ENCODE results near the gene GIPC2. TPM values are rescaled to one million over a fixed set of nuclear protein-coding genes. Genes with fewer than 3 reads are reported as not detected.

Gene GIPC2
- total and polyA plus RNA-seq, 2 donors (not counting 3 experiments of a cell fraction or from before 2014, with no cell fraction given) = 2.8 to 9.6 TPM

DNA sequence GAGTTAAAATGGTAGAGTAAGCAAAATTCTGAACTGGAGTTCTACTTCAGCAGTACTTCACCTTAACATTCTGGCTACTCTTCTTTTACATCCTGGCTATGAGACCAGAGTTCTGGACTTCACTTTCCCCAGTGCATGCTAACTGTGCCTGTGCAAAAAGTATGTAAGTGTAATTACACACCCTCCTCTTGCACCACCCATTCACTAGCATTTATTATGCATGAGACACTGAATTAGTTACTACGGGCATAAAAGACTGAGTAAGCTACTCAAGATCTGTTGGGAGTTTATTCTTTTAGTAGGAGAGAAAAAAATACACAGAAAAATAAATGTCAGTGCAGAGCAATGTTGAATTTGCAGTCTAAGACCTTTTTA is 87.2 kb downstream of the GIPC2 start:
- TF ChIP-seq, protein P1, sequence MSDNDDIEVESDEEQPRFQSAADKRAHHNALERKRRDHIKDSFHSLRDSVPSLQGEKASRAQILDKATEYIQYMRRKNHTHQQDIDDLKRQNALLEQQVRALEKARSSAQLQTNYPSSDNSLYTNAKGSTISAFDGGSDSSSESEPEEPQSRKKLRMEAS (IDR thresholded peaks at IDR 0.05; ENCODE audit: insufficient read depth, insufficient read length) = no peak
- TF ChIP-seq, protein P2, sequence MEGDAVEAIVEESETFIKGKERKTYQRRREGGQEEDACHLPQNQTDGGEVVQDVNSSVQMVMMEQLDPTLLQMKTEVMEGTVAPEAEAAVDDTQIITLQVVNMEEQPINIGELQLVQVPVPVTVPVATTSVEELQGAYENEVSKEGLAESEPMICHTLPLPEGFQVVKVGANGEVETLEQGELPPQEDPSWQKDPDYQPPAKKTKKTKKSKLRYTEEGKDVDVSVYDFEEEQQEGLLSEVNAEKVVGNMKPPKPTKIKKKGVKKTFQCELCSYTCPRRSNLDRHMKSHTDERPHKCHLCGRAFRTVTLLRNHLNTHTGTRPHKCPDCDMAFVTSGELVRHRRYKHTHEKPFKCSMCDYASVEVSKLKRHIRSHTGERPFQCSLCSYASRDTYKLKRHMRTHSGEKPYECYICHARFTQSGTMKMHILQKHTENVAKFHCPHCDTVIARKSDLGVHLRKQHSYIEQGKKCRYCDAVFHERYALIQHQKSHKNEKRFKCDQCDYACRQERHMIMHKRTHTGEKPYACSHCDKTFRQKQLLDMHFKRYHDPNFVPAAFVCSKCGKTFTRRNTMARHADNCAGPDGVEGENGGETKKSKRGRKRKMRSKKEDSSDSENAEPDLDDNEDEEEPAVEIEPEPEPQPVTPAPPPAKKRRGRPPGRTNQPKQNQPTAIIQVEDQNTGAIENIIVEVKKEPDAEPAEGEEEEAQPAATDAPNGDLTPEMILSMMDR (IDR thresholded peaks at IDR 0.05; ENCODE audit: extremely low read depth in 1 of 2, insufficient read depth in 1 of 2, low read depth in 1 of 2, low read length in 2 of 2) = no peak
- TF ChIP-seq GATA2 (IDR thresholded peaks at IDR 0.05; ENCODE audit: insufficient read depth, insufficient read length, low read depth, low read length) (no peak), POLR2A (IDR thresholded peaks at IDR 0.05; ENCODE audit: low read depth, low read length) (no peak), POLR2AphosphoS5 (IDR thresholded peaks at IDR 0.05; ENCODE audit: insufficient read depth, low read depth, low read length) (no peak), MYC (IDR thresholded peaks at IDR 0.05; ENCODE audit: low read depth, low read length) (no peak), FOS (IDR thresholded peaks at IDR 0.05; ENCODE audit: borderline replicate concordance, insufficient read depth, low read length) (no peak), JUN (IDR thresholded peaks at IDR 0.05; ENCODE audit: borderline replicate concordance, insufficient read depth, insufficient read length, low read depth) (no peak), EZH2 (IDR thresholded peaks at IDR 0.05; ENCODE audit: borderline replicate concordance, low read depth, low read length, severe bottlenecking) (no peak)
- H3K36me3 ChIP-seq (ENCODE audit: control insufficient read depth in 2 of 2, extremely low read depth in 1 of 2, insufficient read depth in 2 of 2, low read length in 2 of 2) = no peaks in the 10 kb centered on the region
- peaks cover 2% of the 10 kb centered on the region for H4K20me1 ChIP-seq (replicated peaks; ENCODE audit: control insufficient read depth, extremely low read depth, insufficient read depth, low read length)
- no peaks in the 10 kb centered on the region for H3K4me1 ChIP-seq (ENCODE audit: control insufficient read depth, extremely low read depth, insufficient read depth, low read length)
- POLR2A ChIA-PET = no interaction called here
- H3K9me3 ChIP-seq (replicated peaks; ENCODE audit: control insufficient read depth, insufficient read depth, low read length) = no peaks in the 10 kb centered on the region
- DNase-seq (ENCODE audit: low read depth, low spot score) (no peak), FAIRE-seq (no peak)
- H3K9ac ChIP-seq (replicated peaks; ENCODE audit: extremely low read depth, insufficient read depth, low read length) = no peak overlapping the region
- intact Hi-C loops (cut with micrococcal nuclease) (no loop called here), dilution Hi-C loops (cut with MboI; ENCODE audit: extremely low pct_ligation_motif_present, low sequenced_read_pairs) (no loop called here)
- no peak overlapping the region for H3K27ac ChIP-seq (ENCODE audit: insufficient read depth, low read depth, low read length)
- no peaks in the 10 kb centered on the region for H3K79me2 ChIP-seq (ENCODE audit: control insufficient read depth, insufficient read depth, low read length)
- no peak overlapping the region for H3K4me3 ChIP-seq (replicated peaks in 1 of 3; ENCODE audit: insufficient read depth in 1 of 3, low read depth in 1 of 3, low read length in 3 of 3)
- BruUV-seq (replicated peaks) = no TSS peak
- no peak overlapping the region for H2AFZ ChIP-seq (ENCODE audit: low read depth, low read length)
- no peaks in the 10 kb centered on the region for H3K27me3 ChIP-seq (ENCODE audit: control insufficient read depth in 2 of 2, insufficient read depth in 2 of 2, low read length in 2 of 2)
- no peaks in the 10 kb centered on the region for H3K9me1 ChIP-seq (replicated peaks; ENCODE audit: control insufficient read depth, extremely low read depth, insufficient read depth, low read length)
- H3K4me2 ChIP-seq (ENCODE audit: insufficient read depth, low read length) = no peak overlapping the region
- CTCF ChIA-PET = interaction anchor here (1.0 to 4.5 kb wide), 2 partner anchors 19 to 474 kb away, joined by 3 to 97 read pairs; no protein-coding TSS in a partner anchor
